Measurements from ENCODE around the gene FGF3. TPM values are rescaled to one million over a fixed set of nuclear protein-coding genes. Genes with fewer than 3 reads are reported as not detected.

FGF3 gene
- polyA plus RNA-seq, 1 of the 3 experiments (the other 2 are of a cell fraction) = not detected

GRCh38 chr11:69825037-69825834 is 6.0 kb upstream of the FGF3 start:
- Histone ChIP-seq H3K9me2 (no peaks in the 10 kb centered on the region), H3K4me3 (ENCODE audit: low read depth in 2 of 2, low read length in 1 of 2) (no peak overlapping the region), H3F3A (replicated peaks; ENCODE audit: insufficient read depth) (no peaks in the 10 kb centered on the region), H3K79me2 (ENCODE audit: insufficient read depth) (no peaks in the 10 kb centered on the region), H3K9ac (no peak overlapping the region), H3K4me2 (no peak overlapping the region), H4K20me1 (ENCODE audit: insufficient read depth) (no peaks in the 10 kb centered on the region), H2AFZ (ENCODE audit: low read depth) (no peak overlapping the region), H3K4me1 (ENCODE audit: control insufficient read depth in 1 of 2, insufficient read depth in 2 of 2, low read depth in 1 of 2, low read length in 1 of 2) (no peaks in the 10 kb centered on the region; a peak in 1 of 4 replicates), H3K27ac (ENCODE audit: low read depth in 2 of 2, low read length in 1 of 2) (no peak overlapping the region), H3K9me3 (no peaks in the 10 kb centered on the region), H3K27me3 (ENCODE audit: insufficient read depth) (peaks cover 16% of the 10 kb centered on the region), H3K36me3 (replicated peaks in 1 of 2; ENCODE audit: control insufficient read depth in 1 of 2, insufficient read depth in 2 of 2, low read length in 1 of 2) (no peaks in the 10 kb centered on the region)
- DNase-seq = no peak
- CTCF ChIA-PET = interaction anchor here (1.0 to 1.5 kb wide), 3 partner anchors 10 to 62 kb away, joined by 3 to 6 read pairs (median 6); no protein-coding TSS in a partner anchor
- TF ChIP-seq IRF3 (IDR thresholded peaks at IDR 0.05; ENCODE audit: low read depth, low read length) = no peak
- TF ChIP-seq RFX5 (IDR thresholded peaks at IDR 0.05; ENCODE audit: low read length) = no peak
- no peak for TF ChIP-seq TEAD4 (IDR thresholded peaks at IDR 0.05; ENCODE audit: borderline replicate concordance, insufficient read depth)
- TF ChIP-seq FOXM1 (IDR thresholded peaks at IDR 0.05; ENCODE audit: low read depth) = no peak
- no peak for TF ChIP-seq TAF1 (IDR thresholded peaks at IDR 0.05; ENCODE audit: borderline replicate concordance, low read depth, low read length)
- no peak for TF ChIP-seq MEF2A (IDR thresholded peaks at IDR 0.05; ENCODE audit: borderline replicate concordance, low read depth)
- no peak for TF ChIP-seq RXRA (IDR thresholded peaks at IDR 0.05; ENCODE audit: borderline replicate concordance, low read depth)
- TF ChIP-seq YY1 (IDR thresholded peaks at IDR 0.05; ENCODE audit: low read depth) = no peak
- no peak for TF ChIP-seq RAD21 (IDR thresholded peaks at IDR 0.05; ENCODE audit: low read length)
- no peak for TF ChIP-seq NRF1 (IDR thresholded peaks at IDR 0.05; ENCODE audit: low read depth, low read length)
- no peak for TF ChIP-seq REST (IDR thresholded peaks at IDR 0.05; ENCODE audit: low read depth, low read length)
- no peak for TF ChIP-seq USF2 (IDR thresholded peaks at IDR 0.05; ENCODE audit: borderline replicate concordance, low read depth, low read length)
- TF ChIP-seq TCF12 (IDR thresholded peaks at IDR 0.05) = no peak
- no peak for TF ChIP-seq CTCF (IDR thresholded peaks at IDR 0.05)
- TF ChIP-seq SIN3A (IDR thresholded peaks at IDR 0.05; ENCODE audit: borderline replicate concordance, low read depth, low read length) = no peak
- no peak for TF ChIP-seq CHD2 (IDR thresholded peaks at IDR 0.05; ENCODE audit: low read length, partially characterized antibody)
- TF ChIP-seq EZH2phosphoT487 (IDR thresholded peaks at IDR 0.05; ENCODE audit: borderline replicate concordance, low read depth) = no peak
- no peak for TF ChIP-seq GABPA (IDR thresholded peaks at IDR 0.05; ENCODE audit: low read depth)
- no peak for TF ChIP-seq NFIC (IDR thresholded peaks at IDR 0.05; ENCODE audit: borderline replicate concordance)
- WGBS (ENCODE audit: low lambda C conversion rate) = 61% methylated on average over 11 of the region's 20 CpGs
- POLR2A ChIA-PET = no interaction called here
